Neuronal stem cell (in vitro differentiated cells): ENCODE results near the gene STAT5B.
A peak's percentile ranks its signal among the peaks of the same experiment; 100 is the strongest.

Source experiments
- DNase-seq: peaks from one replicate; pipeline ENCODE4 v3.0.0-alpha.2; 2013; ENCODE audit warnings: low spot score
- H2AFZ ChIP-seq: one replicate; pipeline ENCODE4 v1.6.1; 2013; ENCODE audit warnings: mild to moderate bottlenecking, low read length, inconsistent platforms
- H2AK5ac ChIP-seq: 2 replicates; pipeline ENCODE4 v1.6.1; 2013; ENCODE audit warnings: low read depth, mild to moderate bottlenecking, inconsistent platforms, low read length, moderate library complexity, mixed read lengths
- H2BK120ac ChIP-seq: 2 replicates; pipeline ENCODE4 v1.6.1; 2013; ENCODE audit warnings: low read depth, mild to moderate bottlenecking, inconsistent platforms, low read length, moderate library complexity, mixed read lengths
- H2BK12ac ChIP-seq: one replicate; pipeline ENCODE4 v1.6.1; 2013; ENCODE audit warnings: low read length, inconsistent platforms
- H2BK15ac ChIP-seq: 2 replicates; pipeline ENCODE4 v1.6.1; 2013; ENCODE audit warnings: mild to moderate bottlenecking, low read length, inconsistent platforms, mixed read lengths
- H2BK5ac ChIP-seq: one replicate; pipeline ENCODE4 v1.6.1; 2013; ENCODE audit warnings: inconsistent platforms, mild to moderate bottlenecking, low read length, moderate library complexity
- H3K14ac ChIP-seq: one replicate; pipeline ENCODE4 v1.6.1; 2013; ENCODE audit warnings: low read length, inconsistent platforms
- H3K18ac ChIP-seq: 2 replicates; pipeline ENCODE4 v1.6.1; 2013; ENCODE audit warnings: low read length, inconsistent platforms
- H3K23ac ChIP-seq: 2 replicates; pipeline ENCODE4 v1.6.1; 2013; ENCODE audit warnings: low read depth, mild to moderate bottlenecking, mixed read lengths, low read length, inconsistent platforms; ENCODE audit not compliant: poor library complexity
- H3K27ac ChIP-seq: replicated peaks from 3 replicates; pipeline ENCODE4 v1.5.1; 2013; ENCODE audit warnings: low read length, inconsistent platforms
- H3K27me3 ChIP-seq, 3 experiments: 2 replicates each; pipeline ENCODE4 v1.6.1; 2013; ENCODE audit warnings: low read length in 3 of 3, mild to moderate bottlenecking in 2 of 3, inconsistent platforms in 1 of 3, low read depth in 1 of 3, mixed read lengths in 1 of 3, moderate library complexity in 1 of 3; ENCODE audit not compliant: control insufficient read depth in 3 of 3, insufficient read depth in 3 of 3
- H3K36me3 ChIP-seq, 2 donors: replicated peaks in 1 of 2; 2 replicates each; pipeline ENCODE4 v1.6.1; 2013; ENCODE audit warnings: low read length in 2 of 2; ENCODE audit not compliant: control insufficient read depth in 2 of 2, insufficient read depth in 2 of 2
- H3K4ac ChIP-seq: 2 replicates; pipeline ENCODE4 v1.6.1; 2013; ENCODE audit warnings: inconsistent platforms, mild to moderate bottlenecking, low read length, moderate library complexity
- H3K4me1 ChIP-seq, 2 donors: 1 replicate in 1 of 2; 2 replicates in 1 of 2; pipeline ENCODE4 v1.6.1; 2013; ENCODE audit warnings: low read length in 2 of 2, low read depth in 1 of 2; ENCODE audit not compliant: control insufficient read depth in 2 of 2, insufficient read depth in 1 of 2
- H3K4me2 ChIP-seq: one replicate; pipeline ENCODE4 v1.6.1; 2013; ENCODE audit warnings: mild to moderate bottlenecking, low read length, inconsistent platforms; ENCODE audit not compliant: insufficient read depth, poor library complexity, severe bottlenecking
- H3K4me3 ChIP-seq, 2 donors: 2 replicates each; pipeline ENCODE4 v1.5.1; 2013; ENCODE audit warnings: low read length in 2 of 2, mild to moderate bottlenecking in 2 of 2, inconsistent platforms in 1 of 2, moderate library complexity in 1 of 2
- H3K79me1 ChIP-seq: one replicate; pipeline ENCODE4 v1.6.1; 2013; ENCODE audit warnings: low read depth, mild to moderate bottlenecking, inconsistent platforms, low read length, moderate library complexity
- H3K9ac ChIP-seq: one replicate; pipeline ENCODE4 v1.6.1; 2013; ENCODE audit warnings: mild to moderate bottlenecking, low read depth, low read length, inconsistent platforms; ENCODE audit not compliant: poor library complexity
- H3K9me3 ChIP-seq, 2 donors: replicated peaks in 1 of 2; 2 replicates each; pipeline versions ENCODE3 to v1.6.1; 2013; ENCODE audit warnings: low read length in 2 of 2, mild to moderate bottlenecking in 2 of 2, inconsistent platforms in 1 of 2, low read depth in 1 of 2, mixed read lengths in 1 of 2, moderate library complexity in 1 of 2; ENCODE audit not compliant: control insufficient read depth in 2 of 2, insufficient read depth in 1 of 2
- H4K8ac ChIP-seq: one replicate; pipeline ENCODE4 v1.6.1; 2013; ENCODE audit warnings: low read depth, mild to moderate bottlenecking, inconsistent platforms, low read length, moderate library complexity
- H4K91ac ChIP-seq: one replicate; pipeline ENCODE4 v1.6.1; 2013; ENCODE audit warnings: low read length, low read depth, mild to moderate bottlenecking, inconsistent platforms; ENCODE audit not compliant: poor library complexity
- WGBS, 2 donors: extraction: QIAGEN DNeasy Blood & Tissue Kit; methylation state at CpG; one replicate each; pipeline ENCODE4 v1.1.7; 2013; ENCODE audit warnings: missing lambda C conversion rate in 2 of 2, mixed read lengths in 1 of 2; ENCODE audit not compliant: insufficient read length in 2 of 2, insufficient replicate concordance in 1 of 2; ENCODE audit errors: extremely low coverage in 2 of 2; 5-methylcytosine and 5-hydroxymethylcytosine counted together

The STAT5B gene

DNA sequence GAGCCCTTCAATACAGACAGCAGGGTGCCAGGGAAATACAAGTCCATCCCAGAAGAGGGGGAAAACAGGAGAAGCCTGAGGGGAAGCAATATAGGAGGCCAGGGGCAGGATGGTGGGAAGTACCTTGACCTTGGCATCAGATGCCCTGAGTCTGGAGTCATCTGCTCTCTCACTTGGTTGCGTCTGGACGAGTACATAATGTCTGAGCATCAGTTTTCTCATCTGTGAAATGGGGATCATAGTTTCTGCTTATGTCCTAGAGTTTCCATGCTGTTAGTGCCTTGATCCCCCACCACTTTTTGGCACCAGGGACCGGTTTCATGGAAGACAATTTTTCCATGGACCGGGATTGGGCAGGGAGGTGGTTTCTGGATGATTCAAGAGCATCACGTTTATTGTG, 14.4 kb upstream of the STAT5B start:
- no peak overlapping the region for H3K14ac ChIP-seq
- no peak overlapping the region for H4K91ac ChIP-seq
- H2AK5ac ChIP-seq: no peak overlapping the region
- H2AFZ ChIP-seq: no peak overlapping the region
- H3K4ac ChIP-seq: no peak overlapping the region
- no peak for DNase-seq
- no peak overlapping the region for H2BK15ac ChIP-seq
- no peaks in the 10 kb centered on the region for H3K9me3 ChIP-seq
- H4K8ac ChIP-seq: no peak overlapping the region
- no peaks in the 10 kb centered on the region for H3K36me3 ChIP-seq
- peaks cover 7 to 46% (median 38%) of the 10 kb centered on the region in 3 experiments for H3K27me3 ChIP-seq
- H3K27ac ChIP-seq: no peak overlapping the region
- H2BK12ac ChIP-seq: no peak overlapping the region
- H3K79me1 ChIP-seq: peaks cover 2% of the 10 kb centered on the region
- H2BK120ac ChIP-seq: no peak overlapping the region
- H3K4me2 ChIP-seq: no peak overlapping the region
- no peak overlapping the region for H2BK5ac ChIP-seq
- H3K23ac ChIP-seq: no peak overlapping the region
- no peak overlapping the region for H3K4me3 ChIP-seq
- peaks cover 2 to 13% of the 10 kb centered on the region in 2 donors for H3K4me1 ChIP-seq
- H3K9ac ChIP-seq: no peak overlapping the region
- no CpG with 5 or more reads among the region's 5 CpGs for WGBS, 2 donors
- no peak overlapping the region for H3K18ac ChIP-seq

DNA sequence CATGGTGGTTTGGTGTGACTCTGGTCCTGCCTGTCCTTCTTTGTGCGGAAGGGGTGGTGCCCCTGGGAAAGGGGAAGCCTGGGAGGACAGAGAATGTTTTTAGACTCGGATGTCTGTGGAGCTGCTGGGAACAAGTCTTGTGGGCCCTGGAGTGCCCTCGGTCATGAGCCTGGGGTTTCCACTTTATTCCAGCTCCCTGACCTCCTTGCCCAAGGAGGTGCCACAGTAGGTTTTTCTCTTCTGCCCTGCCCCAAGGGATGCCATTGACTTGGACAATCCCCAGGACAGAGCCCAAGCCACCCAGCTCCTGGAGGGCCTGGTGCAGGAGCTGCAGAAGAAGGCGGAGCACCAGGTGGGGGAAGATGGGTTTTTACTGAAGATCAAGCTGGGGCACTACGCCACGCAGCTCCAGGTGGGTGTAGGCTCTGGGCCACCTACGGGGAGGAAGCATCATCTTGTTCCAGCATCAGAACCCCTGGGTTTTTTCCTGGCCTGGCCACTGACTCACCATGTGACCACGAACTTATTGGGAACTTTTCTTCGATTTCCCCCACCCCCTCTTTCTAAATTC, 13.5 kb upstream of the STAT5B start:
- no peak overlapping the region for H3K4me3 ChIP-seq
- WGBS, 2 donors: no CpG with 5 or more reads among the region's 9 CpGs

DNA sequence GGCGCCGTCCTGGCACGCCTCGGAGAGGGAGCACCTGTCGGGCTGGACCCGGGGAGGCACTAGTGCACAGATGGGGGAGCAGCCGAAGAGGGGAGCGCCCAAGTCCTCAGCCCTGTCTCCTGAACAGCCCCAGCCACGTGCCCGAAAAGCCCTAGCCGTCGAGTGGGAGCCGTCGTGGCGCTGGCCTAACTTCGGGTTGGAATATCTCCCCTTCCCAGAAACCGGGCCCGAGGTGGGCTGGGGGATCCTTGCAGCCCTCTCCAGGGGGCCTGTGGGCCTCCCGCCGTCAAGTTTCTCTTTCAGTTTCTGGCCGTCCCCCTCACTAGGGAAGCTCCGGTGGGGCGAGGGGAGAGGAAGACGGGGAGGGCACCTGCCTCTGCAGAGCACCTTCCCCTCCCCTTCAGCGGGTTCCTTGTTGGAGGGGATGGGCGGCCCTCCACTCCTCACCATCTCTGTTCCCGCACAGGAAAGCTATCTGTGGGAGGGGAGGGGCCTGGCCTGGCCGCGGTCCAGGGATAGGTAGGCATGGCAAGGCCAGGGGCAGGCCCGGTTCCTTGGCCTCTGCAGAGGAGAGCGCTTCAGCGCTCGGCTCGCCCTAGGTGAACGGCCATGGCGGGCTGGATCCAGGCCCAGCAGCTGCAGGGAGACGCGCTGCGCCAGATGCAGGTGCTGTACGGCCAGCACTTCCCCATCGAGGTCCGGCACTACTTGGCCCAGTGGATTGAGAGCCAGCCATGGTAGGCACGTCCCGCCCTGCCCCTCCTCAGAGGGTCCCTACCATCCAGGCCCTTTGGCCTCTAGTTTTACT, 12.8 kb upstream of the STAT5B start:
- peak overlapping the region; percentile 83 for H3K4me2 ChIP-seq
- no peaks in the 10 kb centered on the region for H3K9me3 ChIP-seq
- no peak for DNase-seq
- peak overlapping the region; percentile 84 for H3K4ac ChIP-seq
- peak overlapping the region; percentile 17 for H4K8ac ChIP-seq
- no peak overlapping the region for H4K91ac ChIP-seq
- peak overlapping the region; percentile 44 for H3K9ac ChIP-seq
- no CpG with 5 or more reads among the region's 44 CpGs for WGBS, 2 donors
- H2BK5ac ChIP-seq: peak overlapping the region; percentile 66
- peak overlapping the region; percentile 41 for H2BK12ac ChIP-seq
- no peak overlapping the region for H3K14ac ChIP-seq
- peak overlapping the region in 1 of 2 donors; percentile 79 for H3K4me3 ChIP-seq
- H2AK5ac ChIP-seq: peak overlapping the region; percentile 96
- H3K4me1 ChIP-seq: peaks cover 2 to 14% of the 10 kb centered on the region in 2 donors
- H2BK15ac ChIP-seq: peak overlapping the region; percentile 89
- H2AFZ ChIP-seq: peak overlapping the region; percentile 78
- H3K27ac ChIP-seq: no peak overlapping the region
- no peaks in the 10 kb centered on the region for H3K36me3 ChIP-seq
- peaks cover 2% of the 10 kb centered on the region for H3K79me1 ChIP-seq
- H3K27me3 ChIP-seq: peaks cover 7 to 39% (median 38%) of the 10 kb centered on the region in 3 experiments
- H3K18ac ChIP-seq: peak overlapping the region; percentile 85
- H3K23ac ChIP-seq: peak overlapping the region; percentile 91
- H2BK120ac ChIP-seq: no peak overlapping the region

More for the DNA sequence above, 13.5 kb upstream of the STAT5B start:
- Histone ChIP-seq H2BK120ac (no peak overlapping the region), H2BK5ac (peak overlapping the region; percentile 66), H3K4ac (peak overlapping the region; percentile 84), H3K79me1 (peaks cover 2% of the 10 kb centered on the region), H3K27ac (no peak overlapping the region), H3K36me3 (no peaks in the 10 kb centered on the region), H2BK15ac (peak overlapping the region; percentile 89), H2AFZ (peak overlapping the region; percentile 78), H2BK12ac (no peak overlapping the region), H4K8ac (no peak overlapping the region), H3K4me2 (no peak overlapping the region), H3K9ac (peak overlapping the region; percentile 44), H3K23ac (peak overlapping the region; percentile 91), H3K18ac (no peak overlapping the region), H3K27me3 (peaks cover 7 to 45% (median 38%) of the 10 kb centered on the region in 3 experiments), H3K14ac (no peak overlapping the region), H4K91ac (no peak overlapping the region), H3K9me3 (no peaks in the 10 kb centered on the region), H2AK5ac (peak overlapping the region; percentile 96), H3K4me1 (peaks cover 2 to 13% of the 10 kb centered on the region in 2 donors)
- no peak for DNase-seq
